ENCODE data around the gene SFRP2.

The SFRP2 gene

GRCh38 chr4:153781717-153782416 lies 7.0 kb downstream of the SFRP2 start (continued):
- TF ChIP-seq ZNF561 (tag by site-specific recombination; IDR thresholded peaks at IDR 0.05; ENCODE audit: borderline replicate concordance) (peak; percentile 65; the same call in 1 of the 2 replicates), BCL11A (tag by site-specific recombination; IDR thresholded peaks at IDR 0.05; ENCODE audit: low read depth) (peak; percentile 90), ZNF501 (tag by site-specific recombination; IDR thresholded peaks at IDR 0.05) (peak; percentile 63; the same call in 1 of the 2 replicates), YY1 (tag by site-specific recombination; IDR thresholded peaks at IDR 0.05) (no peak), RBAK (tag by site-specific recombination; IDR thresholded peaks at IDR 0.05) (no peak), ZNF488 (tag by site-specific recombination; IDR thresholded peaks at IDR 0.05) (no peak), ZSCAN23 (tag by site-specific recombination; IDR thresholded peaks at IDR 0.05) (no peak), AEBP2 (tag by site-specific recombination; IDR thresholded peaks at IDR 0.05; ENCODE audit: borderline replicate concordance) (no peak), ZNF768 (tag by site-specific recombination; IDR thresholded peaks at IDR 0.05) (no peak), ZNF629 (tag by site-specific recombination; IDR thresholded peaks at IDR 0.05) (peak; percentile 91), ZBTB8A (tag by site-specific recombination; IDR thresholded peaks at IDR 0.05) (peak; percentile 31; the same call in 1 of the 2 replicates), ZNF521 (tag by site-specific recombination; IDR thresholded peaks at IDR 0.05) (no peak), ZNF302 (tag by site-specific recombination; IDR thresholded peaks at IDR 0.05; ENCODE audit: low read depth) (no peak), GLIS1 (tag by site-specific recombination; IDR thresholded peaks at IDR 0.05) (no peak), ZNF549 (tag by site-specific recombination; IDR thresholded peaks at IDR 0.05) (no peak), OSR2 (tag by site-specific recombination; IDR thresholded peaks at IDR 0.05) (no peak), ZNF843 (tag by site-specific recombination; IDR thresholded peaks at IDR 0.05) (peak; percentile 92), ZSCAN4 (tag by site-specific recombination; IDR thresholded peaks at IDR 0.05) (no peak), ZBTB6 (tag by site-specific recombination; IDR thresholded peaks at IDR 0.05) (no peak), ZBTB7A (tag by site-specific recombination; IDR thresholded peaks at IDR 0.05; ENCODE audit: low read depth) (no peak), ZNF174 (tag by site-specific recombination; IDR thresholded peaks at IDR 0.05) (no peak), ZNF266 (tag by site-specific recombination; IDR thresholded peaks at IDR 0.05; ENCODE audit: low read depth) (no peak), ZNF610 (tag by site-specific recombination; IDR thresholded peaks at IDR 0.05; ENCODE audit: borderline replicate concordance) (no peak), ZNF433 (tag by site-specific recombination; IDR thresholded peaks at IDR 0.05; ENCODE audit: low read depth) (no peak), ZNF658 (tag by site-specific recombination; IDR thresholded peaks at IDR 0.05) (no peak), MEIS1 (CRISPR knock-in tag; IDR thresholded peaks at IDR 0.05; ENCODE audit: borderline replicate concordance) (no peak), ZNF341 (tag by site-specific recombination; IDR thresholded peaks at IDR 0.05; ENCODE audit: low read depth) (no peak), HOXA7 (CRISPR knock-in tag; IDR thresholded peaks at IDR 0.05; ENCODE audit: borderline replicate concordance) (no peak), ZEB2 (tag by site-specific recombination; IDR thresholded peaks at IDR 0.05) (peak; percentile 87), ZIC2 (tag by site-specific recombination; IDR thresholded peaks at IDR 0.05) (no peak), KLF8 (tag by site-specific recombination; IDR thresholded peaks at IDR 0.05) (0 out of 2 replicates have a peak, but pooled peaks have one; percentile 56), ZNF2 (tag by site-specific recombination; IDR thresholded peaks at IDR 0.05) (peak; percentile 23; the same call in 1 of the 2 replicates), TSHZ1 (tag by site-specific recombination; IDR thresholded peaks at IDR 0.05; ENCODE audit: borderline replicate concordance) (peak; percentile 60; the same call in 1 of the 2 replicates), ZNF677 (tag by site-specific recombination; IDR thresholded peaks at IDR 0.05) (no peak)
